ENCODE measurements around the gene ZFP36L2.

ZFP36L2 gene

GRCh38 chr2:43227830-43228281 is 1.4 kb upstream of the ZFP36L2 start:
- DNase-seq (ENCODE audit: low read depth) = no peak
- peak; percentile 54 for TF ChIP-seq CTCF (conservative IDR thresholded peaks at IDR 0.05; ENCODE audit: low read depth, low read length)

GRCh38 chr2:43226955-43227829 is 786 bp upstream of the ZFP36L2 start:
- TF ChIP-seq CTCF (conservative IDR thresholded peaks at IDR 0.05; ENCODE audit: low read depth, low read length) = peak; percentile 5
- peak; percentile 95 for DNase-seq (ENCODE audit: low read depth)
- peak overlapping the region; percentile 72 for H3K4me3 ChIP-seq (ENCODE audit: low read length)

More at GRCh38 chr2:43227830-43228281, 1.4 kb upstream of the ZFP36L2 start:
- peak overlapping the region; percentile 72 for H3K4me3 ChIP-seq (ENCODE audit: low read length)

GRCh38 chr2:43225788-43226557 is 433 bp downstream of the ZFP36L2 start:
- H3K4me3 ChIP-seq (ENCODE audit: low read length) = peak overlapping the region; percentile 90
- no peak for TF ChIP-seq CTCF (conservative IDR thresholded peaks at IDR 0.05; ENCODE audit: low read depth, low read length)
- no peak for DNase-seq (ENCODE audit: low read depth)

GRCh38 chr2:43225093-43225787 is 1.2 kb downstream of the ZFP36L2 start:
- H3K4me3 ChIP-seq (ENCODE audit: low read length) = peak overlapping the region; percentile 90
- no peak for TF ChIP-seq CTCF (conservative IDR thresholded peaks at IDR 0.05; ENCODE audit: low read depth, low read length)
- DNase-seq (ENCODE audit: low read depth) = no peak

GRCh38 chr2:43224571-43225092 is 1.8 kb downstream of the ZFP36L2 start:
- TF ChIP-seq CTCF (conservative IDR thresholded peaks at IDR 0.05; ENCODE audit: low read depth, low read length) = no peak
- H3K4me3 ChIP-seq (ENCODE audit: low read length) = peak overlapping the region; percentile 90
- DNase-seq (ENCODE audit: low read depth) = no peak

GRCh38 chr2:43224131-43224570 is 2.3 kb downstream of the ZFP36L2 start:
- peak; percentile 53 for TF ChIP-seq CTCF (conservative IDR thresholded peaks at IDR 0.05; ENCODE audit: low read depth, low read length)
- H3K4me3 ChIP-seq (ENCODE audit: low read length) = peak overlapping the region; percentile 90
- DNase-seq (ENCODE audit: low read depth) = no peak

Measured in retinal pigment epithelial cell (primary cell).